Stomach (tissue), 4 donors: ENCODE results near the gene SIPA1L2.

Source experiments
- CTCF ChIP-seq, 7 experiments: fragments of 450-650 bp in 4 of 7; fragments of 200-600 bp in 3 of 7; sonication (generic) in 3 of 7; IDR thresholded peaks; one replicate each; pipeline ENCODE4 v1.5.1; 2016 to 2019; ENCODE audit warnings: antibody characterized with exemption in 7 of 7, control low read depth in 2 of 7, mild to moderate bottlenecking in 1 of 7
- EP300 ChIP-seq: sonication (generic); formaldehyde crosslinking; IDR thresholded peaks from one replicate; pipeline ENCODE4 v1.6.1; 2017; ENCODE audit warnings: antibody characterized with exemption

- TF ChIP-seq CTCF (IDR thresholded peaks at IDR 0.05) (no peak), EP300 (no peak)
Measured at GRCh38 chr1:232593717-232594502, 36.0 kb downstream of the SIPA1L2 start.
